ENCODE measurements around the gene PTPN5.
"Not testable (repeated sequence)": the region's sequence is repeated elsewhere in the genome, so short reads cannot be mapped to it uniquely, and the experiment has no call there.

PTPN5 gene

GRCh38 chr11:18710545-18710944 lies 81.1 kb downstream of the PTPN5 start:
- DNase-seq (ENCODE audit: low spot score), result no peak

GRCh38 chr11:18709414-18709813 lies 82.2 kb downstream of the PTPN5 start:
- no peak for DNase-seq (ENCODE audit: low spot score)

GRCh38 chr11:18707811-18708340 lies 83.7 kb downstream of the PTPN5 start:
- DNase-seq (ENCODE audit: low spot score), result no peak

GRCh38 chr11:18706330-18707243 lies 85.0 kb downstream of the PTPN5 start:
- peak; percentile 78 for DNase-seq (ENCODE audit: low spot score)

GRCh38 chr11:18705651-18706281 lies 85.8 kb downstream of the PTPN5 start:
- DNase-seq (ENCODE audit: low spot score), result no peak

- DNase-seq (ENCODE audit: low spot score), result no peak
These were observed 86.9 kb downstream of the PTPN5 start for GRCh38 chr11:18704698-18705097.

GRCh38 chr11:18704045-18704645 lies 87.5 kb downstream of the PTPN5 start:
- DNase-seq (ENCODE audit: low spot score), result no peak

- DNase-seq (ENCODE audit: low spot score), result no peak
These were observed 88.4 kb downstream of the PTPN5 start for GRCh38 chr11:18703001-18703763.

- DNase-seq (ENCODE audit: low spot score), result no peak
These were observed 89.9 kb downstream of the PTPN5 start for GRCh38 chr11:18701614-18702216.

GRCh38 chr11:18700872-18701271 lies 90.7 kb downstream of the PTPN5 start:
- DNase-seq (ENCODE audit: low spot score), result no peak

GRCh38 chr11:18700375-18700774 lies 91.2 kb downstream of the PTPN5 start:
- DNase-seq (ENCODE audit: low spot score), result no peak

- DNase-seq (ENCODE audit: low spot score), result no peak
These were observed 91.7 kb downstream of the PTPN5 start for GRCh38 chr11:18699848-18700261.

GRCh38 chr11:18699269-18699596 lies 92.4 kb downstream of the PTPN5 start:
- no peak for DNase-seq (ENCODE audit: low spot score)

- DNase-seq (ENCODE audit: low spot score), result peak; percentile 90
These were observed 93.0 kb downstream of the PTPN5 start, which contains the start of gene TMEM86A for GRCh38 chr11:18698341-18699268. TSS of gene TMEM86A (plus strand) at chr11:18698779. CDS start at chr11:18698887, 108 bp downstream.

- no peak for DNase-seq (ENCODE audit: low spot score)
These were observed 94.0 kb downstream of the PTPN5 start for GRCh38 chr11:18697576-18697975.

- no peak for DNase-seq (ENCODE audit: low spot score)
These were observed 94.9 kb downstream of the PTPN5 start for GRCh38 chr11:18696638-18697225.

GRCh38 chr11:18692941-18693760 lies 98.4 kb downstream of the PTPN5 start:
- no peak for DNase-seq (ENCODE audit: low spot score)

- not testable (repeated sequence) for DNase-seq (ENCODE audit: low spot score)
These were observed 100.0 kb downstream of the PTPN5 start for GRCh38 chr11:18691467-18692140.

Data from SK-N-DZ (cell line).